HCT116 (cell line): ENCODE data around the gene SLC23A3. TPM values are rescaled to one million over a fixed set of nuclear protein-coding genes. Genes with fewer than 3 reads are reported as not detected.

Experiments
- ATAC-seq: fragments of 200-7000 bp; cut with Tn5 transposase; 2 replicates; pipeline ENCODE4 v1.9.1; 2020; ENCODE audit warnings: mild to moderate bottlenecking, moderate library complexity
- BruUV-seq: library from RNA; stranded (reverse); fragments of 400-500 nt; replicated peaks from 2 replicates; lab custom pipeline; 2021; lab: Mats Ljungman, UMichigan
- CTCF ChIA-PET: fragments of 300-600 bp; sonication (Branson Sonifier 250); formaldehyde crosslinking; loops from one replicate; lab custom pipeline; 2021; ENCODE audit warnings: antibody characterized with exemption; lab: Charles Lee
- POLR2A ChIA-PET: fragments of 300-600, 350-600 bp; sonication (Branson Sonifier 250); formaldehyde crosslinking; loops from one replicate; lab custom pipeline; 2021; ENCODE audit warnings: antibody characterized with exemption; lab: Charles Lee
- RAD21 ChIA-PET, 2 experiments: fragments of 300-600 bp; sonication (Branson Sonifier 250); formaldehyde crosslinking; loops; one replicate each; lab custom pipeline; 2023; ENCODE audit warnings: low total read pairs in 2 of 2; ENCODE audit not compliant: uncharacterized antibody in 2 of 2, unreplicated experiment in 2 of 2, low non-redundant PET in 1 of 2; lab: Charles Lee
- DNase-seq: peaks from one replicate; pipeline ENCODE4 v3.0.0-alpha.2; 2010; ENCODE audit warnings: low read depth, low spot score
- H2AFZ ChIP-seq: fragments of 200-600 bp; shearing (Covaris generic), sonication (generic); 2 replicates; pipeline ENCODE4 v1.6.1; 2017; ENCODE audit warnings: low read depth, mixed run types, mixed read lengths, antibody characterized with exemption, low read length; ENCODE audit not compliant: poor library complexity, severe bottlenecking
- H3K27ac ChIP-seq: 2 replicates; pipeline ENCODE4 v1.5.1; 2012; ENCODE audit warnings: low read depth, low read length
- H3K27me3 ChIP-seq: fragments of 200-600 bp; sonication (generic); 2 replicates; pipeline ENCODE4 v1.6.1; 2016; ENCODE audit warnings: mixed run types, low read length, mixed read lengths; ENCODE audit not compliant: insufficient read depth
- H3K36me3 ChIP-seq, 2 experiments: fragments of 200-500 bp in 1 of 2; fragments of 200-600 bp in 1 of 2; sonication (Bioruptor generic) in 1 of 2; sonication (generic) in 1 of 2; 2 replicates each; pipeline versions ENCODE4 v1.5.1 to v1.6.1; 2014 to 2016; ENCODE audit warnings: low read length in 2 of 2, inconsistent platforms in 1 of 2, mixed read lengths in 1 of 2, mixed run types in 1 of 2; ENCODE audit not compliant: insufficient read depth in 2 of 2, control insufficient read depth in 1 of 2
- H3K4me1 ChIP-seq, 2 experiments: fragments of 200-600 bp in 1 of 2; sonication (generic) in 1 of 2; 2 replicates each; pipeline versions ENCODE4 v1.5.1 to v1.6.1; 2012 to 2017; ENCODE audit warnings: low read length in 2 of 2, inconsistent platforms in 1 of 2, mild to moderate bottlenecking in 1 of 2, mixed read lengths in 1 of 2, mixed run types in 1 of 2, moderate library complexity in 1 of 2; ENCODE audit not compliant: insufficient read depth in 2 of 2, control insufficient read depth in 1 of 2
- H3K4me2 ChIP-seq: fragments of 200-600 bp; sonication (generic); 2 replicates; pipeline ENCODE4 v1.6.1; 2017; ENCODE audit warnings: mixed run types, low read length, mixed read lengths
- H3K4me3 ChIP-seq, 2 experiments: fragments of 200-600 bp in 1 of 2; sonication (generic) in 1 of 2; replicated peaks in 1 of 2; 2 replicates each; pipeline ENCODE4 v1.5.1; 2011 to 2016; ENCODE audit warnings: low read length in 2 of 2, control low read depth in 1 of 2, low read depth in 1 of 2, mild to moderate bottlenecking in 1 of 2, mixed read lengths in 1 of 2, mixed run types in 1 of 2
- H3K79me2 ChIP-seq: fragments of 200-600 bp; sonication (generic); 2 replicates; pipeline ENCODE4 v1.6.1; 2017; ENCODE audit warnings: mild to moderate bottlenecking, mixed run types, low read length, moderate library complexity, mixed read lengths; ENCODE audit not compliant: insufficient read depth
- H3K9ac ChIP-seq: fragments of 200-600 bp; sonication (generic); 2 replicates; pipeline ENCODE4 v1.6.1; 2016; ENCODE audit warnings: low read length, mixed read lengths
- H3K9me2 ChIP-seq: fragments of 200-600 bp; sonication (generic), shearing (Covaris generic); 2 replicates; pipeline ENCODE4 v1.6.1; 2017; ENCODE audit warnings: mixed run types, mild to moderate bottlenecking, moderate library complexity; ENCODE audit not compliant: insufficient read depth
- H3K9me3 ChIP-seq, 2 experiments: fragments of 200-500 bp in 1 of 2; fragments of 200-600 bp in 1 of 2; sonication (Bioruptor generic) in 1 of 2; sonication (generic) in 1 of 2; 2 replicates each; pipeline ENCODE4 v1.6.1; 2014 to 2017; ENCODE audit warnings: low read length in 2 of 2, mixed read lengths in 2 of 2, inconsistent platforms in 1 of 2, low read depth in 1 of 2, mild to moderate bottlenecking in 1 of 2, mixed run types in 1 of 2, moderate library complexity in 1 of 2; ENCODE audit not compliant: control insufficient read depth in 1 of 2, insufficient read depth in 1 of 2
- H4K20me1 ChIP-seq: fragments of 200-600 bp; sonication (generic), shearing (Covaris generic); 2 replicates; pipeline ENCODE4 v1.6.1; 2017; ENCODE audit warnings: mixed run types, mild to moderate bottlenecking, moderate library complexity; ENCODE audit not compliant: insufficient read depth
- CBX3 ChIP-seq: IDR thresholded peaks from 2 replicates; pipeline ENCODE4 v1.6.1; 2012; ENCODE audit warnings: low read depth
- CEBPB ChIP-seq: IDR thresholded peaks from 2 replicates; pipeline ENCODE4 v1.6.1; 2012; ENCODE audit warnings: low read depth
- CTCF ChIP-seq, 3 experiments: fragments of 200-600 bp in 1 of 3; sonication (generic) in 1 of 3; IDR thresholded peaks in 2 of 3; conservative IDR thresholded peaks in 1 of 3; 2 replicates each; pipeline ENCODE4 v1.5.1; 2012 to 2017; ENCODE audit warnings: low read depth in 2 of 3, low read length in 2 of 3, antibody characterized with exemption in 1 of 3, borderline replicate concordance in 1 of 3, control low read depth in 1 of 3, mild to moderate bottlenecking in 1 of 3, mixed read lengths in 1 of 3, mixed run types in 1 of 3, moderate library complexity in 1 of 3; ENCODE audit not compliant: insufficient read depth in 1 of 3
- EGR1 ChIP-seq: IDR thresholded peaks from 2 replicates; pipeline ENCODE4 v1.6.1; 2012; ENCODE audit warnings: low read depth
- EZH2 ChIP-seq: fragments of 200-600 bp; sonication (generic); IDR thresholded peaks from 2 replicates; pipeline ENCODE4 v1.6.1; 2017; ENCODE audit warnings: antibody characterized with exemption, mixed run types
- EZH2phosphoT487 ChIP-seq: fragments of 200-600 bp; IDR thresholded peaks from 2 replicates; pipeline ENCODE4 v1.6.1; 2018; ENCODE audit warnings: antibody characterized with exemption, borderline replicate concordance
- FOSL1 ChIP-seq: IDR thresholded peaks from 2 replicates; pipeline ENCODE4 v1.6.1; 2012; ENCODE audit warnings: low read depth
- JUND ChIP-seq: IDR thresholded peaks from 2 replicates; pipeline ENCODE4 v1.6.1; 2012
- POLR2A ChIP-seq: IDR thresholded peaks from 2 replicates; pipeline ENCODE4 v1.7.0; 2011; ENCODE audit warnings: borderline replicate concordance; ENCODE audit not compliant: insufficient read depth, insufficient read length; ENCODE audit errors: extremely low read depth
- RAD21 ChIP-seq: IDR thresholded peaks from 2 replicates; pipeline ENCODE4 v1.6.1; 2012; ENCODE audit warnings: low read depth, mild to moderate bottlenecking
- SP1 ChIP-seq: IDR thresholded peaks from 2 replicates; pipeline ENCODE4 v1.6.1; 2012; ENCODE audit warnings: low read depth
- SRF ChIP-seq: IDR thresholded peaks from 2 replicates; pipeline ENCODE4 v1.6.1; 2012; ENCODE audit warnings: low read depth
- TCF7L2 ChIP-seq: IDR thresholded peaks from 2 replicates; pipeline ENCODE4 v1.7.0; 2011; ENCODE audit warnings: borderline replicate concordance, inconsistent platforms; ENCODE audit not compliant: insufficient read depth, insufficient read length; ENCODE audit errors: extremely low read depth
- YY1 ChIP-seq: IDR thresholded peaks from 2 replicates; pipeline ENCODE4 v1.6.1; 2011; ENCODE audit warnings: low read length, low read depth, moderate library complexity, mild to moderate bottlenecking; ENCODE audit not compliant: insufficient replicate concordance; ENCODE audit errors: extremely low read depth
- ZFX ChIP-seq: fragments of 450-650 bp; IDR thresholded peaks from 2 replicates; pipeline ENCODE4 v1.6.1; 2017
- intact Hi-C: fragments of 100-400 bp; cut with micrococcal nuclease; formaldehyde crosslinking; loops from 2 replicates; pipeline ENCODE4 v1.10.0; 2022
- total RNA-seq: library from RNA; stranded (reverse); gene quantifications from one replicate; pipeline ENCODE4 v1.2.1, GENCODE V29; 2021; ENCODE audit not compliant: unreplicated experiment

Gene SLC23A3
- total RNA-seq, 1 experiment from 2014 or later, result 4.8 TPM

GRCh38 chr2:219127037-219127635 is 42.7 kb downstream of the SLC23A3 start (continued):
- TF ChIP-seq ZFX (no peak), JUND (no peak)

DNA sequence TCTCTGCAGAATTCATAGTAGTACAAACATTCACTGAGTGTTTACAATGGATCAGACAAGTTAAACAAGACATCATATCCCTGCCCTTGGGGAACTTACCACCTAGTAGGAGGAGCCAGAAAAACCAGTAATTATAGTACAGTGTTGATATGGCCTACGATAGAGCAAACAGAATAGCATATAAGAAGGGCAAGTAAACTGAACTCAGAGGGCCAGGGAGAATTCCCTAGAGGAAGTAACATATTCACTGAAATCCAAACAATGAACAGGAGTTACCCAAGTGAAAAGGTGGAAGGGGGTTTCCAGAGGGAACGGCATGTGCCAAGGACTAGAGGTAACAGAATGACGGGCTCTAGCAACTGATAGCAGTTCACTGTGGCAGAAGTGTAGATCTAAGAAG is 43.3 kb downstream of the SLC23A3 start:
- intact Hi-C loops, result no loop called here
- TF ChIP-seq CBX3, result no peak
- H3K27ac ChIP-seq, result no peak overlapping the region
- no peaks in the 10 kb centered on the region for H3K36me3 ChIP-seq
- peaks cover 22 to 27% of the 10 kb centered on the region in 2 experiments for H3K4me1 ChIP-seq
- CTCF ChIA-PET, result interaction anchor here (1.2 kb wide), 1 partner anchor 97 kb away, joined by 3 read pairs; no protein-coding TSS in a partner anchor
- H3K4me3 ChIP-seq, result no peak overlapping the region
- H4K20me1 ChIP-seq, result no peaks in the 10 kb centered on the region
- H3K9me2 ChIP-seq, result no peaks in the 10 kb centered on the region
- no peak overlapping the region for H3K4me2 ChIP-seq
- no peaks in the 10 kb centered on the region for H3K9me3 ChIP-seq
- DNase-seq, result no peak
- H3K79me2 ChIP-seq, result no peaks in the 10 kb centered on the region
- no TSS peak for BruUV-seq
- RAD21 ChIA-PET, result interaction anchor here in 1 of 2 experiments (1.4 kb wide), 1 partner anchor 28 kb away, joined by 3 read pairs; no protein-coding TSS in a partner anchor
- H2AFZ ChIP-seq, result no peak overlapping the region
- no peaks in the 10 kb centered on the region; the same call in 1 of the 2 replicates for H3K27me3 ChIP-seq
- ATAC-seq, result no peak
- H3K9ac ChIP-seq, result no peak overlapping the region
- POLR2A ChIA-PET, result no interaction called here

DNA sequence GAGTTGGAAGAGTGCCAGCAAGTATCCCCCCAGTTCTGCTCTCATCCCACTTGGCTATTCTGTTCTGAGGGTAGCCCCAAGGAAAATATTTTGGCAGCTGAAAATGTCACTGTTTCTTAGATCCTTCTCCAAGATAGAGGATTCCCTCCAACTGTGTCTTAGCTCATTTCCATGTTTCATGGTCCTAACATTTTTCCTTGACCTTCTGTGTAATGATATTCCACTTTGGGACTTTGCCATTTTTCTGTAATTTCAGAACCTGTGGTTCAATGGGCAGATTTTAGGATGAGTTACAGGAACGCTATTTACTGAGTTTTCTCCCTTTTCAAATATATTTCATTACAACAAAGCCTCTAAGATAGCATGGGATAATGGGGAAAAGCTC is 44.0 kb downstream of the SLC23A3 start:
- no peaks in the 10 kb centered on the region for H3K79me2 ChIP-seq
- ChIA-PET POLR2A (no interaction called here), CTCF (interaction anchor here (0.9 to 1.2 kb wide), 3 partner anchors 29 to 96 kb away, joined by 3 to 6 read pairs (median 4); no protein-coding TSS in a partner anchor), RAD21 (interaction anchor here (0.5 to 1.4 kb wide), 3 partner anchors 29 to 127 kb away, joined by 3 to 4 read pairs (median 3); partner anchors contain the start of gene TUBA4B (in 1 of the 2))
- ATAC-seq, result no peak
- no TSS peak for BruUV-seq
- H3K9me2 ChIP-seq, result no peaks in the 10 kb centered on the region
- H3K9me3 ChIP-seq, result no peaks in the 10 kb centered on the region
- no peaks in the 10 kb centered on the region; the same call in 1 of the 2 replicates for H3K27me3 ChIP-seq
- peak overlapping the region in 1 of 2 experiments; percentile 37; a peak in 1 of 4 replicates for H3K4me3 ChIP-seq
- H3K36me3 ChIP-seq, result no peaks in the 10 kb centered on the region
- no peak overlapping the region for H2AFZ ChIP-seq
- H3K4me1 ChIP-seq, result peaks cover 22 to 27% of the 10 kb centered on the region in 2 experiments
- no peaks in the 10 kb centered on the region for H4K20me1 ChIP-seq
- H3K27ac ChIP-seq, result no peak overlapping the region
- H3K4me2 ChIP-seq, result peak overlapping the region; percentile 72
- DNase-seq, result no peak
- peak overlapping the region; percentile 30 for H3K9ac ChIP-seq
- intact Hi-C loops, result no loop called here
- TF ChIP-seq POLR2A (no peak), CTCF (IDR thresholded peaks at IDR 0.05 in 2 of 3, conservative IDR thresholded peaks at IDR 0.05 in 1 of 3; ENCODE audit: borderline replicate concordance in 1 of 3, insufficient read depth in 1 of 3, low read depth in 2 of 3, low read length in 2 of 3) (no peak), SRF (no peak), FOSL1 (no peak), RAD21 (no peak), TCF7L2 (no peak), EZH2 (no peak), CBX3 (no peak), SP1 (no peak), CEBPB (no peak), YY1 (no peak), EZH2phosphoT487 (no peak), EGR1 (no peak)
